ENCODE results near the gene LAPTM5.

DNA sequence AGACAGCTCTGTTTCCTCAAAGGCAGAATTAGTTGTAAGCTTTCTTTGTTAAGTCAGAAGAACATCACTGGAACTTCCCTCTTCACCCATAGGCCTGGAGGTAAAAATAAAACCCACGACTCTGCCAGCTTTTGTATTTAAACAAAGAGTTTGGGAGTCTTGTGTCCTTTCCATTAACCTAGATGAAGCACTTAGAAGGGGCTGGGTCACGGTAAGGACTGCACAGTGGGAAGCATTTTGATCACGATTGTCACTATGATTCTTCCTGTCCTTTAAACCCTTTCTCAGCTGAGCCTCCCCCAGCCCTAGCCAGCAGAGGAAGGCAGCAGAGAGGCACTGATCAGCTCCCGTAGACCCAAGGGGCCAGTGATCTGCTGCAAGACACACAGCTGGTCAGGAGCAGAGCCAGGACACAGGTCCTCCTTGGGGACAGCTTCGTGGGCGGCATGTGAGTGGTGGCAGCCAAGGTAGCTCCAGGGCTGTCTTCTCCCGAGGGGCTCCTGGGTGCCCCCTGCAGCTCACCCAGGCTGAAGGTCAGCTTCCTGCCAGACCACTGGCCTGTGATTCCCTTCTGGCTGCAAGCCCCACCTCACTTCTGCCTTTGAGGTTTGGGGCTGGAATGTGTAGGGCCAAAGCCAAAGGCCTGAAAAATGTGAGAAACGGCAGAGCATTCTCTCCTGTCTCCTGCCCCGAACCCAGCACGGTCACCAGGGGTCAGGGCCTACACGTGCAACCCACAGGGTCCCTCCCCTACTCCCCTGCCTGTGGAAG, 4.0 kb upstream of the LAPTM5 start:
- TF ChIP-seq CTCF (IDR thresholded peaks at IDR 0.05) (no peak), POLR2AphosphoS5 (IDR thresholded peaks at IDR 0.05; ENCODE audit: low read depth, low read length) (no peak), TCF7L2 (IDR thresholded peaks at IDR 0.05; ENCODE audit: low read depth, low read length) (no peak), SIN3A (IDR thresholded peaks at IDR 0.05; ENCODE audit: borderline replicate concordance, insufficient read depth, low read depth, low read length) (no peak)
- TF ChIP-seq, protein P1, sequence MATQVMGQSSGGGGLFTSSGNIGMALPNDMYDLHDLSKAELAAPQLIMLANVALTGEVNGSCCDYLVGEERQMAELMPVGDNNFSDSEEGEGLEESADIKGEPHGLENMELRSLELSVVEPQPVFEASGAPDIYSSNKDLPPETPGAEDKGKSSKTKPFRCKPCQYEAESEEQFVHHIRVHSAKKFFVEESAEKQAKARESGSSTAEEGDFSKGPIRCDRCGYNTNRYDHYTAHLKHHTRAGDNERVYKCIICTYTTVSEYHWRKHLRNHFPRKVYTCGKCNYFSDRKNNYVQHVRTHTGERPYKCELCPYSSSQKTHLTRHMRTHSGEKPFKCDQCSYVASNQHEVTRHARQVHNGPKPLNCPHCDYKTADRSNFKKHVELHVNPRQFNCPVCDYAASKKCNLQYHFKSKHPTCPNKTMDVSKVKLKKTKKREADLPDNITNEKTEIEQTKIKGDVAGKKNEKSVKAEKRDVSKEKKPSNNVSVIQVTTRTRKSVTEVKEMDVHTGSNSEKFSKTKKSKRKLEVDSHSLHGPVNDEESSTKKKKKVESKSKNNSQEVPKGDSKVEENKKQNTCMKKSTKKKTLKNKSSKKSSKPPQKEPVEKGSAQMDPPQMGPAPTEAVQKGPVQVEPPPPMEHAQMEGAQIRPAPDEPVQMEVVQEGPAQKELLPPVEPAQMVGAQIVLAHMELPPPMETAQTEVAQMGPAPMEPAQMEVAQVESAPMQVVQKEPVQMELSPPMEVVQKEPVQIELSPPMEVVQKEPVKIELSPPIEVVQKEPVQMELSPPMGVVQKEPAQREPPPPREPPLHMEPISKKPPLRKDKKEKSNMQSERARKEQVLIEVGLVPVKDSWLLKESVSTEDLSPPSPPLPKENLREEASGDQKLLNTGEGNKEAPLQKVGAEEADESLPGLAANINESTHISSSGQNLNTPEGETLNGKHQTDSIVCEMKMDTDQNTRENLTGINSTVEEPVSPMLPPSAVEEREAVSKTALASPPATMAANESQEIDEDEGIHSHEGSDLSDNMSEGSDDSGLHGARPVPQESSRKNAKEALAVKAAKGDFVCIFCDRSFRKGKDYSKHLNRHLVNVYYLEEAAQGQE (IDR thresholded peaks at IDR 0.05; ENCODE audit: insufficient read depth in 1 of 2, low read depth in 2 of 2, low read length in 1 of 2), result no peak
